ENCODE data around the gene ALDH18A1.

DNA sequence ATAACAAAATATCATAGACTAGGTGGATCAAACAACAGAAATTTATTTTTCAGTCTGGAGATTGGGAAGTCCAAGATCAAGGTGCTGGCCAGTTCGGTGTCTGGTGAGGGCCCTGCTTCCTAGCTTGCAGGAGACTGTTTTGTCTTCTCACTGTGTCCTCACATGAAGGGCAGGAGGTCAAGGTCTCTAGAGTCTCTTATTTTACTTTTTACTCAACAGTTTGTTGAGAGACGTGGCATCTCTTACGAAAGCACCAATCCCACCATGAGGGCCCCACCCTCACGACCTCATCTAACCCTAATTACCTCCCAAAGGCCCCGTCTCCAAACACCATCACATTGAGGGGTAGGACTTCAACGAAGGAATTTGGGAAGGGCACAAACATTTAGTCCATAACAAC, 54.1 kb downstream of the ALDH18A1 start:
- no peak for TF ChIP-seq POLR2A (IDR thresholded peaks at IDR 0.05)
- TF ChIP-seq, protein P1, sequence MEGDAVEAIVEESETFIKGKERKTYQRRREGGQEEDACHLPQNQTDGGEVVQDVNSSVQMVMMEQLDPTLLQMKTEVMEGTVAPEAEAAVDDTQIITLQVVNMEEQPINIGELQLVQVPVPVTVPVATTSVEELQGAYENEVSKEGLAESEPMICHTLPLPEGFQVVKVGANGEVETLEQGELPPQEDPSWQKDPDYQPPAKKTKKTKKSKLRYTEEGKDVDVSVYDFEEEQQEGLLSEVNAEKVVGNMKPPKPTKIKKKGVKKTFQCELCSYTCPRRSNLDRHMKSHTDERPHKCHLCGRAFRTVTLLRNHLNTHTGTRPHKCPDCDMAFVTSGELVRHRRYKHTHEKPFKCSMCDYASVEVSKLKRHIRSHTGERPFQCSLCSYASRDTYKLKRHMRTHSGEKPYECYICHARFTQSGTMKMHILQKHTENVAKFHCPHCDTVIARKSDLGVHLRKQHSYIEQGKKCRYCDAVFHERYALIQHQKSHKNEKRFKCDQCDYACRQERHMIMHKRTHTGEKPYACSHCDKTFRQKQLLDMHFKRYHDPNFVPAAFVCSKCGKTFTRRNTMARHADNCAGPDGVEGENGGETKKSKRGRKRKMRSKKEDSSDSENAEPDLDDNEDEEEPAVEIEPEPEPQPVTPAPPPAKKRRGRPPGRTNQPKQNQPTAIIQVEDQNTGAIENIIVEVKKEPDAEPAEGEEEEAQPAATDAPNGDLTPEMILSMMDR (IDR thresholded peaks at IDR 0.05), result no peak

All from thyroid gland (tissue), 4 donors.